Measurements from ENCODE around the gene OGDHL. TPM values are rescaled to one million over a fixed set of nuclear protein-coding genes. Genes with fewer than 3 reads are reported as not detected.
"Not testable (repeated sequence)": the region's sequence is repeated elsewhere in the genome, so short reads cannot be mapped to it uniquely, and the experiment has no call there.

Gene OGDHL
- total RNA-seq, 1 donor from 2014 or later: 0.26 TPM

GRCh38 chr10:49740346-49741107, 21.6 kb downstream of the OGDHL start:
- DNase-seq (ENCODE audit: low read depth, low spot score): no peak

- no peak for DNase-seq (ENCODE audit: low read depth, low spot score)
Measured at GRCh38 chr10:49739426-49739825, 22.7 kb downstream of the OGDHL start.

- DNase-seq (ENCODE audit: low read depth, low spot score): no peak
Measured at GRCh38 chr10:49738616-49739360, 23.3 kb downstream of the OGDHL start.

- DNase-seq (ENCODE audit: low read depth, low spot score): no peak
Measured at GRCh38 chr10:49737474-49738201, 24.5 kb downstream of the OGDHL start.

- DNase-seq (ENCODE audit: low read depth, low spot score): no peak
Measured at GRCh38 chr10:49736564-49737113, 25.5 kb downstream of the OGDHL start.

- no peak for DNase-seq (ENCODE audit: low read depth, low spot score)
Measured at GRCh38 chr10:49735848-49736563, 26.1 kb downstream of the OGDHL start.

- DNase-seq (ENCODE audit: low read depth, low spot score): no peak
Measured at GRCh38 chr10:49735161-49735560, 27.0 kb downstream of the OGDHL start.

- DNase-seq (ENCODE audit: low read depth, low spot score): no peak
Measured at GRCh38 chr10:49734676-49735075, 27.4 kb downstream of the OGDHL start.

- no peak for DNase-seq (ENCODE audit: low read depth, low spot score)
Measured at GRCh38 chr10:49733866-49734265, 28.3 kb downstream of the OGDHL start.

GRCh38 chr10:49726593-49726992, 35.5 kb downstream of the OGDHL start:
- no peak for DNase-seq (ENCODE audit: low read depth, low spot score)

GRCh38 chr10:49715157-49715556, 47.0 kb downstream of the OGDHL start:
- not testable (repeated sequence) for DNase-seq (ENCODE audit: low read depth, low spot score)

- no peak for DNase-seq (ENCODE audit: low read depth, low spot score)
Measured at GRCh38 chr10:49713266-49713665, 48.9 kb downstream of the OGDHL start.

- no peak for DNase-seq (ENCODE audit: low read depth, low spot score)
Measured at GRCh38 chr10:49711481-49711880, 50.6 kb downstream of the OGDHL start.

- no peak for DNase-seq (ENCODE audit: low read depth, low spot score)
Measured at GRCh38 chr10:49710966-49711365, 51.2 kb downstream of the OGDHL start.

GRCh38 chr10:49709934-49710333, 52.2 kb downstream of the OGDHL start:
- no peak for DNase-seq (ENCODE audit: low read depth, low spot score)

- DNase-seq (ENCODE audit: low read depth, low spot score): no peak
Measured at GRCh38 chr10:49707585-49707984, 54.5 kb downstream of the OGDHL start.

GRCh38 chr10:49700997-49701396, 61.1 kb downstream of the OGDHL start:
- DNase-seq (ENCODE audit: low read depth, low spot score): no peak

GRCh38 chr10:49700211-49700610, 61.9 kb downstream of the OGDHL start:
- no peak for DNase-seq (ENCODE audit: low read depth, low spot score)

GRCh38 chr10:49698679-49699078, 63.4 kb downstream of the OGDHL start:
- DNase-seq (ENCODE audit: low read depth, low spot score): no peak

- DNase-seq (ENCODE audit: low read depth, low spot score): no peak
Measured at GRCh38 chr10:49696311-49696710, 65.8 kb downstream of the OGDHL start.

- no peak for DNase-seq (ENCODE audit: low read depth, low spot score)
Measured at GRCh38 chr10:49694466-49694865, 67.7 kb downstream of the OGDHL start.

Measured in pulmonary artery endothelial cell (primary cell).